ENCODE results near the gene FGF16. TPM values are rescaled to one million over a fixed set of nuclear protein-coding genes. Genes with fewer than 3 reads are reported as not detected.

The FGF16 gene
- total and polyA plus RNA-seq, 2 of the 8 experiments (the other 6 are each of a cell fraction or from before 2014, with no cell fraction given) = 0.50 to 1.4 TPM

DNA sequence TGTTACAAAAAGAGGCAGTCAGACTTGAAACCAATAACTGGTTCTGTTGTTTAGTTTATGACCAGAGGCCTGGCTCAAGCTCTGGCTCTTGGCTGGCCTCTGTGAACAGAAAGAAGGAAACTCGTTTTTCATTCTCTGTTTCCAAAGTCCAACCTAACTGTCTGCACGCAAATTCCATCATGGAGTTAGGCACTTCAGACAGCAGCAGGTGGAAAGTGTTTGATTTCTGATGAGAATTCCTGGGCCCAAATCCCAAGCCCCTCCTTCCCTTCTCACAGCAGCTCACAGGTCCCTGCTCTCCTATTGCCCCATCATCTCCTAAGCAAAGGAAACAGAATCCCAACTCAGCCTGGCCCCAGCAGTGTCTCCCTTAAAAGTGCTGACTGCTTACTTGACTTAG, 42.8 kb upstream of the FGF16 start (continued):
- TF ChIP-seq, protein P1, sequence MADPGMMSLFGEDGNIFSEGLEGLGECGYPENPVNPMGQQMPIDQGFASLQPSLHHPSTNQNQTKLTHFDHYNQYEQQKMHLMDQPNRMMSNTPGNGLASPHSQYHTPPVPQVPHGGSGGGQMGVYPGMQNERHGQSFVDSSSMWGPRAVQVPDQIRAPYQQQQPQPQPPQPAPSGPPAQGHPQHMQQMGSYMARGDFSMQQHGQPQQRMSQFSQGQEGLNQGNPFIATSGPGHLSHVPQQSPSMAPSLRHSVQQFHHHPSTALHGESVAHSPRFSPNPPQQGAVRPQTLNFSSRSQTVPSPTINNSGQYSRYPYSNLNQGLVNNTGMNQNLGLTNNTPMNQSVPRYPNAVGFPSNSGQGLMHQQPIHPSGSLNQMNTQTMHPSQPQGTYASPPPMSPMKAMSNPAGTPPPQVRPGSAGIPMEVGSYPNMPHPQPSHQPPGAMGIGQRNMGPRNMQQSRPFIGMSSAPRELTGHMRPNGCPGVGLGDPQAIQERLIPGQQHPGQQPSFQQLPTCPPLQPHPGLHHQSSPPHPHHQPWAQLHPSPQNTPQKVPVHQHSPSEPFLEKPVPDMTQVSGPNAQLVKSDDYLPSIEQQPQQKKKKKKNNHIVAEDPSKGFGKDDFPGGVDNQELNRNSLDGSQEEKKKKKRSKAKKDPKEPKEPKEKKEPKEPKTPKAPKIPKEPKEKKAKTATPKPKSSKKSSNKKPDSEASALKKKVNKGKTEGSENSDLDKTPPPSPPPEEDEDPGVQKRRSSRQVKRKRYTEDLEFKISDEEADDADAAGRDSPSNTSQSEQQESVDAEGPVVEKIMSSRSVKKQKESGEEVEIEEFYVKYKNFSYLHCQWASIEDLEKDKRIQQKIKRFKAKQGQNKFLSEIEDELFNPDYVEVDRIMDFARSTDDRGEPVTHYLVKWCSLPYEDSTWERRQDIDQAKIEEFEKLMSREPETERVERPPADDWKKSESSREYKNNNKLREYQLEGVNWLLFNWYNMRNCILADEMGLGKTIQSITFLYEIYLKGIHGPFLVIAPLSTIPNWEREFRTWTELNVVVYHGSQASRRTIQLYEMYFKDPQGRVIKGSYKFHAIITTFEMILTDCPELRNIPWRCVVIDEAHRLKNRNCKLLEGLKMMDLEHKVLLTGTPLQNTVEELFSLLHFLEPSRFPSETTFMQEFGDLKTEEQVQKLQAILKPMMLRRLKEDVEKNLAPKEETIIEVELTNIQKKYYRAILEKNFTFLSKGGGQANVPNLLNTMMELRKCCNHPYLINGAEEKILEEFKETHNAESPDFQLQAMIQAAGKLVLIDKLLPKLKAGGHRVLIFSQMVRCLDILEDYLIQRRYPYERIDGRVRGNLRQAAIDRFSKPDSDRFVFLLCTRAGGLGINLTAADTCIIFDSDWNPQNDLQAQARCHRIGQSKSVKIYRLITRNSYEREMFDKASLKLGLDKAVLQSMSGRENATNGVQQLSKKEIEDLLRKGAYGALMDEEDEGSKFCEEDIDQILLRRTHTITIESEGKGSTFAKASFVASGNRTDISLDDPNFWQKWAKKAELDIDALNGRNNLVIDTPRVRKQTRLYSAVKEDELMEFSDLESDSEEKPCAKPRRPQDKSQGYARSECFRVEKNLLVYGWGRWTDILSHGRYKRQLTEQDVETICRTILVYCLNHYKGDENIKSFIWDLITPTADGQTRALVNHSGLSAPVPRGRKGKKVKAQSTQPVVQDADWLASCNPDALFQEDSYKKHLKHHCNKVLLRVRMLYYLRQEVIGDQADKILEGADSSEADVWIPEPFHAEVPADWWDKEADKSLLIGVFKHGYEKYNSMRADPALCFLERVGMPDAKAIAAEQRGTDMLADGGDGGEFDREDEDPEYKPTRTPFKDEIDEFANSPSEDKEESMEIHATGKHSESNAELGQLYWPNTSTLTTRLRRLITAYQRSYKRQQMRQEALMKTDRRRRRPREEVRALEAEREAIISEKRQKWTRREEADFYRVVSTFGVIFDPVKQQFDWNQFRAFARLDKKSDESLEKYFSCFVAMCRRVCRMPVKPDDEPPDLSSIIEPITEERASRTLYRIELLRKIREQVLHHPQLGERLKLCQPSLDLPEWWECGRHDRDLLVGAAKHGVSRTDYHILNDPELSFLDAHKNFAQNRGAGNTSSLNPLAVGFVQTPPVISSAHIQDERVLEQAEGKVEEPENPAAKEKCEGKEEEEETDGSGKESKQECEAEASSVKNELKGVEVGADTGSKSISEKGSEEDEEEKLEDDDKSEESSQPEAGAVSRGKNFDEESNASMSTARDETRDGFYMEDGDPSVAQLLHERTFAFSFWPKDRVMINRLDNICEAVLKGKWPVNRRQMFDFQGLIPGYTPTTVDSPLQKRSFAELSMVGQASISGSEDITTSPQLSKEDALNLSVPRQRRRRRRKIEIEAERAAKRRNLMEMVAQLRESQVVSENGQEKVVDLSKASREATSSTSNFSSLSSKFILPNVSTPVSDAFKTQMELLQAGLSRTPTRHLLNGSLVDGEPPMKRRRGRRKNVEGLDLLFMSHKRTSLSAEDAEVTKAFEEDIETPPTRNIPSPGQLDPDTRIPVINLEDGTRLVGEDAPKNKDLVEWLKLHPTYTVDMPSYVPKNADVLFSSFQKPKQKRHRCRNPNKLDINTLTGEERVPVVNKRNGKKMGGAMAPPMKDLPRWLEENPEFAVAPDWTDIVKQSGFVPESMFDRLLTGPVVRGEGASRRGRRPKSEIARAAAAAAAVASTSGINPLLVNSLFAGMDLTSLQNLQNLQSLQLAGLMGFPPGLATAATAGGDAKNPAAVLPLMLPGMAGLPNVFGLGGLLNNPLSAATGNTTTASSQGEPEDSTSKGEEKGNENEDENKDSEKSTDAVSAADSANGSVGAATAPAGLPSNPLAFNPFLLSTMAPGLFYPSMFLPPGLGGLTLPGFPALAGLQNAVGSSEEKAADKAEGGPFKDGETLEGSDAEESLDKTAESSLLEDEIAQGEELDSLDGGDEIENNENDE (IDR thresholded peaks at IDR 0.05; ENCODE audit: insufficient replicate concordance, low read length) = no peak
